DOHH2 (cell line): ENCODE data around the gene GIGYF2.

Experiments used
- H3F3A ChIP-seq: fragments of 200-600 bp; sonication (generic), shearing (Covaris generic); 2 replicates; pipeline ENCODE4 v1.6.0; 2016; ENCODE audit warnings: antibody characterized with exemption, mild to moderate bottlenecking; ENCODE audit not compliant: control insufficient read depth, insufficient read depth
- H3K27ac ChIP-seq: fragments of 200-600 bp; sonication (generic); 2 replicates; pipeline ENCODE4 v1.5.1; 2014; ENCODE audit warnings: low read depth, mild to moderate bottlenecking, low read length, moderate library complexity
- H3K27me3 ChIP-seq: fragments of 200-600 bp; sonication (generic); 2 replicates; pipeline ENCODE4 v1.6.1; 2014; ENCODE audit warnings: mild to moderate bottlenecking, low read length, mixed read lengths; ENCODE audit not compliant: control insufficient read depth
- H3K36me3 ChIP-seq: fragments of 200-600 bp; sonication (generic); 2 replicates; pipeline ENCODE4 v1.6.1; 2014; ENCODE audit warnings: mild to moderate bottlenecking, low read length, moderate library complexity, mixed read lengths; ENCODE audit not compliant: control insufficient read depth
- H3K4me1 ChIP-seq: fragments of 200-600 bp; sonication (generic); 2 replicates; pipeline ENCODE4 v1.6.1; 2014; ENCODE audit warnings: mild to moderate bottlenecking, low read length, mixed read lengths; ENCODE audit not compliant: control insufficient read depth
- H3K4me2 ChIP-seq: fragments of 200-600 bp; sonication (generic); 2 replicates; pipeline ENCODE4 v1.6.0; 2014; ENCODE audit warnings: mild to moderate bottlenecking, low read length, moderate library complexity
- H3K4me3 ChIP-seq: fragments of 200-600 bp; sonication (generic); 2 replicates; pipeline ENCODE4 v1.5.1; 2014; ENCODE audit warnings: mild to moderate bottlenecking, low read length, mixed read lengths
- H3K79me2 ChIP-seq: fragments of 200-600 bp; sonication (generic); 2 replicates; pipeline ENCODE4 v1.6.1; 2014; ENCODE audit warnings: mild to moderate bottlenecking, low read length, mixed read lengths; ENCODE audit not compliant: control insufficient read depth
- H3K9me2 ChIP-seq: fragments of 200-600 bp; sonication (generic); replicated peaks from 2 replicates; pipeline ENCODE4 v1.6.1; 2014; ENCODE audit warnings: mild to moderate bottlenecking, low read length, mixed read lengths; ENCODE audit not compliant: control insufficient read depth
- H3K9me3 ChIP-seq: fragments of 200-600 bp; sonication (generic); 2 replicates; pipeline ENCODE4 v1.6.1; 2014; ENCODE audit warnings: antibody characterized with exemption, low read length, mixed read lengths; ENCODE audit not compliant: control insufficient read depth, insufficient read depth
- H4K20me1 ChIP-seq: fragments of 200-600 bp; sonication (generic); 2 replicates; pipeline ENCODE4 v1.6.0; 2014; ENCODE audit warnings: low read depth, mild to moderate bottlenecking, antibody characterized with exemption, low read length, moderate library complexity; ENCODE audit not compliant: control insufficient read depth, insufficient read depth
- EZH2phosphoT487 ChIP-seq: fragments of 200-600 bp; sonication (generic); IDR thresholded peaks from 2 replicates; pipeline ENCODE4 v1.6.1; 2017; ENCODE audit warnings: borderline replicate concordance, mild to moderate bottlenecking, antibody characterized with exemption, low read length, moderate library complexity, mixed read lengths
- TF ChIP-seq, protein P1 (sequence below): fragments of 200-600 bp; sonication (generic); IDR thresholded peaks from one replicate; pipeline ENCODE4 v1.5.1; 2014; ENCODE audit warnings: antibody characterized with exemption, mild to moderate bottlenecking, low read depth, low read length; ENCODE audit not compliant: poor library complexity, severe bottlenecking

GIGYF2 gene

DNA sequence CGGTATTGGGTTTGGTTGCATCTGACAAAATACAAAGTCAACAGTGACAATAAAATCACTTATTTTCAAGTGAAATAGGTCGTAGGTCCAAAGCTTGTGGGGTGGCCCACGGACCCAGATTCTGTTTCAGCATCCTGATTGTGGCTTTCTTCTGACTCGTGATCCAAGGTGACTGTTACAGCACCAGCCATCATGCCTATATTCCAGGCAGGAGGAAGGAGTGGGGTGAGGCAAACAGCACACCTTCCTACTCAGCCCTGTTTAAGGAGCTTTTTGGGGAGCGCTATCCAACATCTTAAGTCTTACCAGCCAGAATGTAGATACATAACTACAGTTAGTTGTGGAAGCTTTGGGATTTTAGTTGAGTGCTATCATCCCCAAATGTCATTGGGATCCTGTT is 164.2 kb downstream of the GIGYF2 start:
- no peak overlapping the region for H3K4me2 ChIP-seq
- TF ChIP-seq, protein P1, sequence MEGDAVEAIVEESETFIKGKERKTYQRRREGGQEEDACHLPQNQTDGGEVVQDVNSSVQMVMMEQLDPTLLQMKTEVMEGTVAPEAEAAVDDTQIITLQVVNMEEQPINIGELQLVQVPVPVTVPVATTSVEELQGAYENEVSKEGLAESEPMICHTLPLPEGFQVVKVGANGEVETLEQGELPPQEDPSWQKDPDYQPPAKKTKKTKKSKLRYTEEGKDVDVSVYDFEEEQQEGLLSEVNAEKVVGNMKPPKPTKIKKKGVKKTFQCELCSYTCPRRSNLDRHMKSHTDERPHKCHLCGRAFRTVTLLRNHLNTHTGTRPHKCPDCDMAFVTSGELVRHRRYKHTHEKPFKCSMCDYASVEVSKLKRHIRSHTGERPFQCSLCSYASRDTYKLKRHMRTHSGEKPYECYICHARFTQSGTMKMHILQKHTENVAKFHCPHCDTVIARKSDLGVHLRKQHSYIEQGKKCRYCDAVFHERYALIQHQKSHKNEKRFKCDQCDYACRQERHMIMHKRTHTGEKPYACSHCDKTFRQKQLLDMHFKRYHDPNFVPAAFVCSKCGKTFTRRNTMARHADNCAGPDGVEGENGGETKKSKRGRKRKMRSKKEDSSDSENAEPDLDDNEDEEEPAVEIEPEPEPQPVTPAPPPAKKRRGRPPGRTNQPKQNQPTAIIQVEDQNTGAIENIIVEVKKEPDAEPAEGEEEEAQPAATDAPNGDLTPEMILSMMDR, result no peak
- TF ChIP-seq EZH2phosphoT487, result no peak
- H3K27me3 ChIP-seq, result no peaks in the 10 kb centered on the region
- H4K20me1 ChIP-seq, result no peaks in the 10 kb centered on the region
- H3K27ac ChIP-seq, result no peak overlapping the region
- H3K79me2 ChIP-seq, result no peaks in the 10 kb centered on the region
- no peak overlapping the region for H3K4me3 ChIP-seq
- H3K9me3 ChIP-seq, result no peaks in the 10 kb centered on the region
- H3K9me2 ChIP-seq, result no peaks in the 10 kb centered on the region
- 0 out of 2 replicates have a peak, but pooled peaks cover 3% of the 10 kb centered on the region for H3F3A ChIP-seq
- H3K4me1 ChIP-seq, result no peaks in the 10 kb centered on the region
- peaks cover 23% of the 10 kb centered on the region for H3K36me3 ChIP-seq

DNA sequence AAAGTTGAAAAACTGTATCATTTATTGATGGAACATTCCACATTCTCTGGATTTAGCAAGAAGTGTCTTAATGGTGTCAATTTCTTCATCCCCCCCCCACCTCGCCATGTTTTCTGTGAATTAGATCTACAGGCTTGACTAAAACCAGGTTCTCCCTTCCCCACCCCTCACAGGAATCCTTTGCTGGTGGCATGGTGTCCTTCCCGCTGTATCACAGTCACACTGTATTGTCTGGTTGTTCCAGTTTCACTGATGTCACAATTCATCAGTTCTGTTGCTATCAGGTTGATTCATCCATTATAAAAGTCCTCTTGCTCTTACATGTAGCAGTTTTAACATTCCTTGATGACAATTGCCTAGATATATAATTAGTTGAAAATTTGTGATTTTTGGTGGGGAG is 166.9 kb downstream of the GIGYF2 start:
- H3F3A ChIP-seq, result 0 out of 2 replicates have a peak, but pooled peaks cover 3% of the 10 kb centered on the region
- H3K4me1 ChIP-seq, result no peaks in the 10 kb centered on the region
- no peaks in the 10 kb centered on the region for H3K27me3 ChIP-seq
- no peak overlapping the region for H3K4me3 ChIP-seq
- no peaks in the 10 kb centered on the region for H3K9me2 ChIP-seq
- no peaks in the 10 kb centered on the region for H4K20me1 ChIP-seq
- no peak overlapping the region for H3K4me2 ChIP-seq
- H3K79me2 ChIP-seq, result no peaks in the 10 kb centered on the region
- no peaks in the 10 kb centered on the region for H3K9me3 ChIP-seq
- no peaks in the 10 kb centered on the region for H3K36me3 ChIP-seq
- no peak overlapping the region for H3K27ac ChIP-seq
- TF ChIP-seq EZH2phosphoT487, result no peak

DNA sequence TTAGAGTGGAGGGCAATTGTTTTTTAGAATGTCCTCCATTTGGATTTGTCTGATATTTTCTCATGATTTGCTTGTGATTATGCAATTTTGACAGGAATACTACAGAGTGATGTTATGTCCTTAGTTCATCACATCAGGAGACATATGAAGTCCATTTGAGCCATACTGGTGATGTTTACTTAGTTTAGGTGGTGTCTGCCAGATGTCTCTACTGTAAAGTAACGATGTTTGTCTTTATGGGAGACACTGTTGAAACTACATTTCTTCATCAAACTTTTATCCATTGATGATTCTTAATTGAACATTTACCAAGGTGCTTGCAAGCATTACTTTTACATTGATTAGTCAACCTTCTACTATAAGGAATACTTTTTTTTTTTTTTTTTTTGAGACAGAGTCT is 168.0 kb downstream of the GIGYF2 start:
- Histone ChIP-seq H3K9me2 (no peaks in the 10 kb centered on the region), H3K4me2 (no peak overlapping the region), H3K9me3 (no peaks in the 10 kb centered on the region), H4K20me1 (no peaks in the 10 kb centered on the region), H3K36me3 (no peaks in the 10 kb centered on the region), H3K27ac (no peak overlapping the region), H3K27me3 (no peaks in the 10 kb centered on the region), H3K4me3 (no peak overlapping the region), H3K4me1 (no peaks in the 10 kb centered on the region), H3F3A (0 out of 2 replicates have a peak, but pooled peaks cover 3% of the 10 kb centered on the region), H3K79me2 (no peaks in the 10 kb centered on the region)
- TF ChIP-seq, protein P1, result no peak
- no peak for TF ChIP-seq EZH2phosphoT487

DNA sequence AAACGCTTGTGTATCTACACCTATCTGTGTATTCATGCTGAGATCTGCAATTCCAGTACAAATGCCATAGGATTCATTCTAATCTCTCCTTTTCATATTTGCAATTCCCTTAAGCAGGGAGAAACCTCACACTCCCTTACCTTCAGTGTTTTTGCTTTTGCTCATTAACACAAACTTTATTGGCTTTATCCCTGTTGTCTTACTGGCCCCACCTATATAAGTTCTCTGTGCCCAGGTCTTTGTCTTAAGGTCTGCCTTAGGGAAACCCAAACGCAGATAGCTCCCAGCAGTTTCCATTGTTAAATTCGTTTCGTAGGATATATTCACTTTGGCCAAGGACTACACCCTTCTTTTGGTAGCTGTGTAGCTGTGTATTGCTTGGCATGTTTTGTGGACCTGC is 169.0 kb downstream of the GIGYF2 start:
- H3K9me2 ChIP-seq, result no peaks in the 10 kb centered on the region
- H3K36me3 ChIP-seq, result no peaks in the 10 kb centered on the region
- 0 out of 2 replicates have a peak, but pooled peaks cover 3% of the 10 kb centered on the region for H3F3A ChIP-seq
- no peaks in the 10 kb centered on the region for H3K27me3 ChIP-seq
- no peaks in the 10 kb centered on the region for H3K4me1 ChIP-seq
- H4K20me1 ChIP-seq, result no peaks in the 10 kb centered on the region
- H3K9me3 ChIP-seq, result no peaks in the 10 kb centered on the region
- H3K4me2 ChIP-seq, result no peak overlapping the region
- no peak overlapping the region for H3K4me3 ChIP-seq
- no peaks in the 10 kb centered on the region for H3K79me2 ChIP-seq
- TF ChIP-seq, protein P1, result no peak
- no peak for TF ChIP-seq EZH2phosphoT487
- no peak overlapping the region for H3K27ac ChIP-seq
